Mesenchymal stem cell (in vitro differentiated cells and primary cell): ENCODE data around the gene TMEM222.
A peak's percentile ranks its signal among the peaks of the same experiment; 100 is the strongest.

Experiments
- DNase-seq: peaks from one replicate; pipeline ENCODE4 v3.0.0-alpha.2; 2013
- H2AFZ ChIP-seq: one replicate; pipeline ENCODE4 v1.6.1; 2013; ENCODE audit warnings: low read depth, mild to moderate bottlenecking, control low read depth, inconsistent platforms, low read length, moderate library complexity
- H2AK5ac ChIP-seq: 2 replicates; pipeline ENCODE4 v1.6.1; 2013; ENCODE audit warnings: low read length, moderate library complexity, mild to moderate bottlenecking, inconsistent platforms; ENCODE audit not compliant: severe bottlenecking
- H2BK120ac ChIP-seq: one replicate; pipeline ENCODE4 v1.6.1; 2013; ENCODE audit warnings: low read depth, mild to moderate bottlenecking, inconsistent platforms, low read length, moderate library complexity
- H2BK12ac ChIP-seq, 2 experiments: one replicate each; pipeline ENCODE4 v1.6.1; 2013; ENCODE audit warnings: inconsistent platforms in 2 of 2, low read length in 2 of 2, mild to moderate bottlenecking in 2 of 2, moderate library complexity in 2 of 2, control low read depth in 1 of 2
- H2BK15ac ChIP-seq: one replicate; pipeline ENCODE4 v1.6.1; 2013; ENCODE audit warnings: mild to moderate bottlenecking, low read depth, inconsistent platforms; ENCODE audit not compliant: poor library complexity, severe bottlenecking
- H2BK5ac ChIP-seq: 2 replicates; pipeline ENCODE4 v1.6.1; 2013; ENCODE audit warnings: low read depth, mild to moderate bottlenecking, low read length, control low read depth, inconsistent platforms; ENCODE audit not compliant: poor library complexity, severe bottlenecking
- H3K14ac ChIP-seq, 2 experiments: one replicate each; pipeline ENCODE4 v1.6.1; 2013; ENCODE audit warnings: inconsistent platforms in 2 of 2, low read length in 2 of 2, control low read depth in 1 of 2, mild to moderate bottlenecking in 1 of 2, moderate library complexity in 1 of 2
- H3K18ac ChIP-seq, 2 experiments: one replicate each; pipeline ENCODE4 v1.6.1; 2013; ENCODE audit warnings: inconsistent platforms in 2 of 2, low read length in 2 of 2, control low read depth in 1 of 2, low read depth in 1 of 2, mild to moderate bottlenecking in 1 of 2
- H3K23ac ChIP-seq, 2 experiments: one replicate each; pipeline ENCODE4 v1.6.1; 2013; ENCODE audit warnings: inconsistent platforms in 2 of 2, low read length in 2 of 2, mild to moderate bottlenecking in 2 of 2, moderate library complexity in 2 of 2, control low read depth in 1 of 2
- H3K27ac ChIP-seq: 2 replicates; pipeline ENCODE4 v1.5.1; 2013; ENCODE audit warnings: mild to moderate bottlenecking, moderate library complexity, low read length, control low read depth, inconsistent platforms; ENCODE audit not compliant: poor library complexity, severe bottlenecking
- H3K27me3 ChIP-seq, 2 experiments: 2 replicates each; pipeline versions ENCODE4 v1.6.1 to v1.7.0; 2013; ENCODE audit warnings: low read length in 2 of 2, mild to moderate bottlenecking in 2 of 2, moderate library complexity in 2 of 2, control low read depth in 1 of 2, inconsistent platforms in 1 of 2; ENCODE audit not compliant: control insufficient read depth in 1 of 2, insufficient read depth in 1 of 2
- H3K36me3 ChIP-seq, 2 experiments: 2 replicates each; pipeline versions ENCODE4 v1.6.1 to v1.7.0; 2013; ENCODE audit warnings: low read length in 2 of 2, control low read depth in 1 of 2, inconsistent platforms in 1 of 2, low read depth in 1 of 2, mild to moderate bottlenecking in 1 of 2; ENCODE audit not compliant: insufficient read depth in 2 of 2, control insufficient read depth in 1 of 2
- H3K4ac ChIP-seq, 2 experiments: one replicate each; pipeline ENCODE4 v1.6.1; 2013; ENCODE audit warnings: inconsistent platforms in 2 of 2, low read length in 2 of 2, mild to moderate bottlenecking in 2 of 2, moderate library complexity in 2 of 2, control low read depth in 1 of 2, low read depth in 1 of 2
- H3K4me1 ChIP-seq: 2 replicates; pipeline ENCODE4 v1.6.1; 2013; ENCODE audit warnings: low read depth, low read length, control low read depth; ENCODE audit not compliant: control insufficient read depth, insufficient read depth
- H3K4me2 ChIP-seq: 2 replicates; pipeline ENCODE4 v1.6.1; 2013; ENCODE audit warnings: low read length, mild to moderate bottlenecking, inconsistent platforms; ENCODE audit not compliant: poor library complexity, severe bottlenecking
- H3K4me3 ChIP-seq, 2 experiments: 2 replicates each; pipeline versions ENCODE4 v1.5.1 to v1.7.0; 2013; ENCODE audit warnings: low read length in 2 of 2, mild to moderate bottlenecking in 2 of 2, control low read depth in 1 of 2, low read depth in 1 of 2; ENCODE audit not compliant: insufficient read depth in 1 of 2
- H3K79me1 ChIP-seq: replicated peaks from 2 replicates; pipeline ENCODE4 v1.6.1; 2013; ENCODE audit warnings: mild to moderate bottlenecking, control low read depth, low read length, inconsistent platforms; ENCODE audit not compliant: poor library complexity, severe bottlenecking
- H3K9ac ChIP-seq: 2 replicates; pipeline ENCODE4 v1.7.0; 2013; ENCODE audit warnings: mild to moderate bottlenecking, low read length, moderate library complexity
- H3K9me3 ChIP-seq: 2 replicates; pipeline ENCODE4 v1.7.0; 2013; ENCODE audit warnings: mild to moderate bottlenecking, low read length; ENCODE audit not compliant: control insufficient read depth
- H4K8ac ChIP-seq: one replicate; pipeline ENCODE4 v1.6.1; 2013; ENCODE audit warnings: inconsistent platforms, mild to moderate bottlenecking, low read length, moderate library complexity
- H4K91ac ChIP-seq: one replicate; pipeline ENCODE4 v1.6.1; 2013; ENCODE audit warnings: mild to moderate bottlenecking, low read length, inconsistent platforms
- WGBS: methylation state at CpG from one replicate; pipeline ENCODE4 v1.1.7; 2013; ENCODE audit warnings: mixed read lengths; 5-methylcytosine and 5-hydroxymethylcytosine counted together

The TMEM222 gene

DNA sequence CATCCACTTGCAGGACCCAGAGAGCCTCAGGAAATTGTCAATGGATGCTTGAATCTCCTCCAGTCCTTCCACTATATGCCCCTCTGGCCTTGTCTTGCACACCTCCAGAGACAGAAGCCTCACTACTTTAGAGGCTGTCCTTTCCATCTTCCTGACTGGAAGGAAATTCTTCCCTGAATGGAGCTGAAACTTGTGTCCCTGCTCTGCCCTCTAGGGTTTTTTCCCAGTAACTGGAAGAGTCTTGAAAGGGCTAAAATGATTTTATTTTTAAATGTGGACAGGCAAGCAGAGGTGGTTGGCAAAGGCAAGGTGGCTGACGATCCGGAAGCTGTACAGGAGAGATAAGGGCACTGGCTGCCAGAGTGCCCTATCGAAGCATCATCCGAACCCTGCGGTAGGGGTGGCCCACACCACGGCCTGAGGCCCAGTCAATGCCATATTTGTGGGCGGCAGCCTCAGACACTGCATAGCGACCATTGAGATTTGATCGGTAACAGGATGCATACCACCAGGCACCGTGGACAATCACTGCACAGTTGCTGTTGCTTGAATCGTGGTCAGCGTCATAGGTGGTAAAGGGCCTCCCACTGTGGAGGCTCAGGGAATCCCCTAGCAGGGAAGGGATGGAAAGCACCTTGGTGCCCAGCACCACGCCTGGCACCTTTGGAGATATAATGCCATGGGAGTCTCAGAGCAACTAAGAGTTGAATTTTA is 47.1 kb downstream of the TMEM222 start:
- H3K9me3 ChIP-seq: no peaks in the 10 kb centered on the region
- no peak overlapping the region for H3K4me3 ChIP-seq
- no peak overlapping the region for H4K8ac ChIP-seq
- 88% methylated on average over 13 of the region's 13 CpGs for WGBS
- H3K14ac ChIP-seq: no peak overlapping the region
- no peak overlapping the region for H2BK5ac ChIP-seq
- H3K27ac ChIP-seq: no peak overlapping the region
- no peak overlapping the region for H3K23ac ChIP-seq
- H3K9ac ChIP-seq: no peak overlapping the region
- H4K91ac ChIP-seq: no peak overlapping the region
- no peak overlapping the region for H2BK12ac ChIP-seq
- H2BK15ac ChIP-seq: no peak overlapping the region
- H2AFZ ChIP-seq: no peak overlapping the region
- peak; percentile 55 for DNase-seq
- H3K4me2 ChIP-seq: no peak overlapping the region
- no peak overlapping the region for H3K4ac ChIP-seq
- no peak overlapping the region for H2BK120ac ChIP-seq
- no peak overlapping the region for H3K18ac ChIP-seq
- H3K79me1 ChIP-seq: peaks cover 9% of the 10 kb centered on the region
- H3K4me1 ChIP-seq: peaks cover 13% of the 10 kb centered on the region
- H2AK5ac ChIP-seq: no peak overlapping the region
- H3K27me3 ChIP-seq: peaks cover 0 to 7% of the 10 kb centered on the region in 2 experiments
- H3K36me3 ChIP-seq: peaks cover 6 to 7% of the 10 kb centered on the region in 2 experiments

DNA sequence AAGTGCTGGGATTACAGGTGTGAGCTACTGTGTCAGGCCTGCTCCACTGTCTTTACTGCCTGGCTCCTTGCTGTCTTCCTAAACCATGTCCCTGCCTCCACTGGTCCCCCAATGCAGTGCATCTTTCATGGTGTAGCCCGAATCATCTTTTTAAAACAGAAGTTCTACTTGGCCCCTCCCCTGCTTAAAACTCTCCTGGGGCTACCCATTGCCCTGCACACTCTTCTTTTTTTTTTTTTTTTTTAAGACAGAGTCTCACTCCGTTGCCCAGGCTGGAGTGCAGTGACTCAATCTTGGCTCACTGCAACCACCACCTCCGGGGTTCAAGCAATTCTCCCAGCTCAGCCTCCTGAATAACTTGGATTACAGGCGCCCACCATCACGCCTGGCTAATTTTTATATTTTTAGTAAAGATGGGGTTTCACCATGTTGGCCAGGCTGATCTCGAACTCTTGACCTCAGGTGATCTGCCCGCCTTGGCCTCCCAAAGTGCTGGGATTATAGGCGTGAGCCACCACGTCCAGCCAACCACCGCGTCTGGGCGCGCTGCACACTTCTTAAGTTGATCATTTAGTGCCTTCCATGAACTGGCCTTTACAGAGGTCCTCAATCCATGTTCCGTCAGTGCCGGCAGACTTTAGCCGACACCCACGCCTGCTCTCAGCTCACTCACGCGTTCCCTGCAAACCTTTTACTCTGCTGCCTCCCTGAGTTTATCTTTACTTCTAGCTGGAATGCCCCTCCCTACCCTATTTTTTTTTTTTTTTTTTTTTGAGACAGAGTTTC is 50.3 kb downstream of the TMEM222 start:
- no peak overlapping the region for H3K14ac ChIP-seq
- H3K9ac ChIP-seq: no peak overlapping the region
- no peak overlapping the region for H2BK120ac ChIP-seq
- H2AFZ ChIP-seq: no peak overlapping the region
- no peaks in the 10 kb centered on the region for H3K36me3 ChIP-seq
- no peak for DNase-seq
- H2BK12ac ChIP-seq: no peak overlapping the region
- peaks cover 0 to 12% of the 10 kb centered on the region in 2 experiments for H3K27me3 ChIP-seq
- peaks cover under 1% of the 10 kb centered on the region for H3K4me1 ChIP-seq
- no peak overlapping the region for H4K91ac ChIP-seq
- H3K79me1 ChIP-seq: no peaks in the 10 kb centered on the region
- no peak overlapping the region for H2AK5ac ChIP-seq
- WGBS: 89% methylated on average over 19 of the region's 19 CpGs
- no peak overlapping the region for H3K4ac ChIP-seq
- no peak overlapping the region for H3K23ac ChIP-seq
- no peaks in the 10 kb centered on the region for H3K9me3 ChIP-seq
- H3K4me3 ChIP-seq: no peak overlapping the region
- no peak overlapping the region for H2BK15ac ChIP-seq
- no peak overlapping the region for H3K27ac ChIP-seq
- H2BK5ac ChIP-seq: no peak overlapping the region
- H3K18ac ChIP-seq: no peak overlapping the region
- no peak overlapping the region for H4K8ac ChIP-seq
- no peak overlapping the region for H3K4me2 ChIP-seq

DNA sequence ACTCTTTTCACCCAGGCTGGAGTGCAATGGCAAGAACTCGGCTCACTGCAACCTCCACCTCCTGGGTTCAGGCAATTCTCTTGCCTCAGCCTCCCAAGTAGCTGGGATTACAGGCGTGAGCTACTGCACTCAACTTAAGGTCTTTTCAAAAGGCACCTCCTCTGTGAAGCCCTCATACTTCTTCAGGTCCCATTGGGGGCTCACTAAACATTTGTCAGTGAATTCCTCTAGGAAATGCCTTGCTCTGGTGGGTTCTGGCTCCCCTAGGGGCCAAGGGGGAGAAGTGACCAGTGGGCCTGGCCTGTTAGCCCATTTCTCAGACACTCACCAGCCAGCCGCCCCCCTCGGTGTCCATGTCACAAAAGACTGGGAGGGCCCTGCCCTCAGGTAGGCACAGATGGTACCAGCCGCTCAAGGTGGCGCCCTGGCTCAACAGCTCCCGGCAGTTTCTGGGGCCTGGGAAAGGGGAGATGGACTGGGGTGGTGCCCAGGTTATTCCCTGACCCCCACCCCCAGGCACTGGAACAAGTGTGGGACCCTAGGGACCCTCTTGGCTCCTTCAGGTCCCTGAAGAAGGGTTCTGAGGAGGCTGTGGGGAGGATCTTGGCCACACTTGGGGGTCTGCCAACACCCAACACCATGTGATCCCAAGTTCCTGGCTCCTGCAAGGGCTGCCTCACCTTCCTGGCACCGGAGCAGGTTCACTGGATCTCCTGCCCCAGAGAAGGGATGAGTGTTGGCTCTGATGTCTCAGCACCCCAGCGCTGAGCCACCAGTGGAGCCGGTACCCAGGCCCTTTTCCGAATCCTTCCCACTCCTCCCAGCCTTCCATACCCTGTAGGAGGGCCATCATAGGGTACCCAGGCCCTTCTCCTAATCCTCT is 51.1 kb downstream of the TMEM222 start:
- no peak overlapping the region for H3K4ac ChIP-seq
- H3K36me3 ChIP-seq: no peaks in the 10 kb centered on the region
- H2AFZ ChIP-seq: no peak overlapping the region
- H2BK5ac ChIP-seq: no peak overlapping the region
- H3K9ac ChIP-seq: no peak overlapping the region
- H4K8ac ChIP-seq: no peak overlapping the region
- DNase-seq: no peak
- no peak overlapping the region for H3K4me3 ChIP-seq
- peaks cover 0 to 12% of the 10 kb centered on the region in 2 experiments for H3K27me3 ChIP-seq
- no peak overlapping the region for H2BK15ac ChIP-seq
- H3K9me3 ChIP-seq: no peaks in the 10 kb centered on the region
- no peak overlapping the region for H2BK12ac ChIP-seq
- no peak overlapping the region for H2BK120ac ChIP-seq
- H3K79me1 ChIP-seq: no peaks in the 10 kb centered on the region
- no peak overlapping the region for H4K91ac ChIP-seq
- no peak overlapping the region for H3K4me2 ChIP-seq
- no peak overlapping the region for H3K14ac ChIP-seq
- H2AK5ac ChIP-seq: no peak overlapping the region
- H3K18ac ChIP-seq: no peak overlapping the region
- WGBS: 75% methylated on average over 11 of the region's 11 CpGs
- peaks cover under 1% of the 10 kb centered on the region for H3K4me1 ChIP-seq
- no peak overlapping the region for H3K27ac ChIP-seq
- no peak overlapping the region for H3K23ac ChIP-seq
